ENCODE data around the gene FLNC.

FLNC gene

GRCh38 chr7:128845987-128846386 is 15.8 kb downstream of the FLNC start:
- TF ChIP-seq CTCF (IDR thresholded peaks at IDR 0.05; ENCODE audit: control insufficient read depth, extremely low read depth, insufficient read depth): no peak

DNA sequence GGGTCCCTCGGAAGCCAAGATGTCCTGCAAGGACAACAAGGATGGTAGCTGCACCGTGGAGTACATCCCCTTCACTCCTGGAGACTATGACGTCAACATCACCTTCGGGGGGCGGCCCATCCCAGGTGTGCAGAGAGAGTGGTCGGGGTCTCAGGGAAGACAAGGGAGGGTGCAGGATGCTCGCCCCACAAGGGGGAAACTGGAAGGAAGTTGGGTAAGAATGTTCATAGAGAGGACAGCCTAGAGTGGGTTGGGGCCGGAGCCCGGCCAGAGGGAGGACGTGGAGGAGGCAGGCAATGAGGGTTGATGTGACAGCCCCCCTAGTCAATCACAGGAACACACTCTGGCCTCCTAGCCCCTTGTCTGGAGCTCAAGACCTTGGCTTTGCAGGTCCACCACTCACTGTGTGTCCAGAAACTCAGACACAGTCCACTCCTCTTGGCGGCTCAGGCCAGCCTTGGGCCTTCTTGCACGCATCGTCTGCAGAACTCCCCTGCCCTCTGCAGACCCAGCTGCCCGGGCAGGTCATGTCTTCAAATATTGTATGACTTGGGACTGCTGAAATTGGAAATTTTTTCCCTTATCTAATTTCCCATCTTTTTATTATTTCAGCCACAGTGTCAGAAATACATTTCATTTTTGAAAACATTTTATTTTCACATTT is 16.7 kb downstream of the FLNC start:
- TF ChIP-seq CTCF (IDR thresholded peaks at IDR 0.05; ENCODE audit: control insufficient read depth, extremely low read depth, insufficient read depth): no peak
- H3K4me3 ChIP-seq (ENCODE audit: low read depth, low read length): no peak overlapping the region
- DNase-seq (ENCODE audit: low read depth): no peak

More at GRCh38 chr7:128845987-128846386, 15.8 kb downstream of the FLNC start:
- H3K4me3 ChIP-seq (ENCODE audit: low read depth, low read length): no peak overlapping the region
- no peak for DNase-seq (ENCODE audit: low read depth)

DNA sequence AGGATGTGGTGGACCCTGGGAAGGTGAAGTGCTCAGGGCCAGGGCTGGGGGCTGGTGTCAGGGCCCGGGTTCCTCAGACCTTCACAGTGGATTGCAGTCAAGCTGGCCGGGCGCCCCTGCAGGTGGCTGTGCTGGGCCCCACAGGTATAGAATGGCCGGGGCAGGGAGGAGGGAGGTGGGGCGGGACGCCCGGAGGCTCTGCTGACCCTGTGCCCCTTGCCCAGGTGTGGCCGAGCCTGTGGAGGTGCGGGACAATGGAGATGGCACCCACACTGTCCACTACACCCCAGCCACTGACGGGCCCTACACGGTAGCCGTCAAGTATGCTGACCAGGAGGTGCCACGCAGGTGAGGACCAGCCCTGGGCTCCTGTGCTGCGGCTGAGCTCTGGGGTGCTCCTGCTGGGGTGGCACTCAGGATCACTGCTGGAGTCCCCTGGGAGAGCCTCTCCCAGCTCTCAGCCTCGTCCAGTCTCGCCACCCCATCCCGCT is 17.6 kb downstream of the FLNC start:
- DNase-seq (ENCODE audit: low read depth): no peak
- H3K4me3 ChIP-seq (ENCODE audit: low read depth, low read length): no peak overlapping the region
- no peak for TF ChIP-seq CTCF (IDR thresholded peaks at IDR 0.05; ENCODE audit: control insufficient read depth, extremely low read depth, insufficient read depth)

- no peak for DNase-seq (ENCODE audit: low read depth)
- no peak for TF ChIP-seq CTCF (IDR thresholded peaks at IDR 0.05; ENCODE audit: control insufficient read depth, extremely low read depth, insufficient read depth)
- no peak overlapping the region for H3K4me3 ChIP-seq (ENCODE audit: low read depth, low read length)
Observed at GRCh38 chr7:128848289-128849155, 18.3 kb downstream of the FLNC start.

DNA sequence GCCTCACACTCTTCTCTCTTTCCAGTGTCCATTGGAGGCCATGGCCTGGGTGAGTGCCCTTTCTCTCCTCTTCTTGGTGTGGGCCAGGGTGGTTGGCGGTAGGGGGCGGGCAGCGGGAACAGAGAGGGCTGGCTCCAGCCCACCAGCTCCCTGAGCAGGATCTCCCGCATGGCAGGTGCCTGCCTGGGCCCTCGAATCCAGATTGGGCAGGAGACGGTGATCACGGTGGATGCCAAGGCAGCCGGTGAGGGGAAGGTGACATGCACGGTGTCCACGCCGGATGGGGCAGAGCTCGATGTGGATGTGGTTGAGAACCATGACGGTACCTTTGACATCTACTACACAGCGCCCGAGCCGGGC is 18.9 kb downstream of the FLNC start:
- no peak overlapping the region for H3K4me3 ChIP-seq (ENCODE audit: low read depth, low read length)
- DNase-seq (ENCODE audit: low read depth): no peak
- TF ChIP-seq CTCF (IDR thresholded peaks at IDR 0.05; ENCODE audit: control insufficient read depth, extremely low read depth, insufficient read depth): no peak

DNA sequence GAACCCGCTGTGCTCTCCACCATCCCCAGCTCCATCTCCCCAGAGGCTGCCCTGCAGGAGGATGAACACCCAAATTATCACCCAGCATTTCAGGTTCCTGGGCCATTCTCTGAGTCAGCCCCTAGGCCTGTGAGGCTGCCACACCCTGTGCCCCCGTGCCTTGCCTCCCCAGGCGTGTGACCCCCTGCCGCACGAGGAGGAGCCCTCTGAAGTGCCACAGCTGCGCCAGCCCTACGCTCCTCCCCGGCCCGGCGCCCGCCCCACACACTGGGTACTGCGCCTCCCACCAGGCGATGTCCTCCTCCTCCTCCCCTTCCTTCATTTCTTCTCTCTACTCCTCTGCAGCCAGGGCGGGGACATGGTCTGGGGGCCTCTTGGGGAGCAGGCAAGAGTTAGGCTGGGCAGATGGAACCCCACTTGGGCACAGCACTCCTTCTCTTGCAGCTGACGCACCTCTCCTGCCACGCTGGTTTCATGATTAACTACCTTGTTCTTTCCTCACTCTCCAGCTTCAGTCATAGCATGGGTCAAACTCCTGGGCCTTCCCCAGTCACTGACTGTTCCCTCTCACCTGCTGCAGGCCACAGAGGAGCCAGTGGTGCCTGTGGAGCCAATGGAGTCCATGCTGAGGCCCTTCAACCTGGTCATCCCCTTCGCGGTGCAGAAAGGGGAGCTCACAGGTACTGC is 19.7 kb downstream of the FLNC start:
- no peak overlapping the region for H3K4me3 ChIP-seq (ENCODE audit: low read depth, low read length)
- no peak for TF ChIP-seq CTCF (IDR thresholded peaks at IDR 0.05; ENCODE audit: control insufficient read depth, extremely low read depth, insufficient read depth)

More for the DNA sequence above, 19.7 kb downstream of the FLNC start:
- DNase-seq (ENCODE audit: low read depth): no peak

All from LNCaP clone FGC (cell line).